Smooth muscle cell (in vitro differentiated cells): ENCODE measurements around the gene PPIL6. TPM values are rescaled to one million over a fixed set of nuclear protein-coding genes. Genes with fewer than 3 reads are reported as not detected.

Experiments
- DNase-seq: peaks from one replicate; lab custom pipeline; 2025; ENCODE audit not compliant: unreplicated experiment; lab: John Stamatoyannopoulos, UW
- H2AFZ ChIP-seq: fragments of 200-600 bp; sonication (generic); 2 replicates; pipeline ENCODE4 v1.6.0; 2016; ENCODE audit warnings: antibody characterized with exemption, low read depth, mild to moderate bottlenecking
- H3F3A ChIP-seq: fragments of 200-600 bp; sonication (generic); 2 replicates; pipeline ENCODE4 v1.6.0; 2017; ENCODE audit warnings: antibody characterized with exemption, low read depth
- H3K27ac ChIP-seq: fragments of 200-600 bp; sonication (generic); 2 replicates; pipeline ENCODE4 v1.5.1; 2016; ENCODE audit warnings: low read depth, mild to moderate bottlenecking
- H3K27me3 ChIP-seq: fragments of 200-600 bp; sonication (generic); 2 replicates; pipeline ENCODE4 v1.6.1; 2016; ENCODE audit warnings: low read depth, mild to moderate bottlenecking
- H3K36me3 ChIP-seq: fragments of 200-600 bp; sonication (generic); 2 replicates; pipeline ENCODE4 v1.5.1; 2016; ENCODE audit warnings: low read depth
- H3K4me1 ChIP-seq: fragments of 200-600 bp; sonication (generic); 2 replicates; pipeline ENCODE4 v1.5.1; 2016; ENCODE audit warnings: low read depth
- H3K4me2 ChIP-seq: fragments of 200-600 bp; sonication (generic); 2 replicates; pipeline ENCODE4 v1.6.0; 2016; ENCODE audit warnings: mild to moderate bottlenecking
- H3K4me3 ChIP-seq: fragments of 200-600 bp; sonication (generic); 2 replicates; pipeline ENCODE4 v1.5.1; 2016; ENCODE audit warnings: mild to moderate bottlenecking
- H3K79me2 ChIP-seq: fragments of 200-600 bp; sonication (generic); 2 replicates; pipeline ENCODE4 v1.6.0; 2016; ENCODE audit warnings: low read depth, mild to moderate bottlenecking
- H3K9ac ChIP-seq: fragments of 200-600 bp; sonication (generic); 2 replicates; pipeline ENCODE4 v1.6.0; 2016; ENCODE audit warnings: low read depth
- H3K9me3 ChIP-seq: fragments of 200-600 bp; sonication (generic); replicated peaks from 2 replicates; pipeline ENCODE4 v1.5.1; 2016; ENCODE audit warnings: low read depth
- H4K20me1 ChIP-seq: fragments of 200-600 bp; sonication (generic); 2 replicates; pipeline ENCODE4 v1.6.0; 2016; ENCODE audit warnings: low read depth
- CTCF ChIP-seq: fragments of 200-600 bp; sonication (generic); IDR thresholded peaks from 2 replicates; pipeline ENCODE4 v1.5.1; 2017; ENCODE audit warnings: borderline replicate concordance, mild to moderate bottlenecking, antibody characterized with exemption; ENCODE audit not compliant: insufficient read depth, poor library complexity, severe bottlenecking
- WGBS: methylation state at CpG from one replicate; pipeline ENCODE4 v1.1.7; 2016; ENCODE audit warnings: low lambda C conversion rate; 5-methylcytosine and 5-hydroxymethylcytosine counted together
- polyA plus RNA-seq: library from polyadenylated mRNA; unstranded; fragments of >200 nt; fragmentation: Nextera tagmentation; extraction: Ambion mirVana; gene quantifications from 2 replicates; pipeline ENCODE4 v1.2.1, GENCODE V29; 2016
- total RNA-seq: library from RNA; depleted of rRNA; stranded (reverse); fragments of >200 nt; gene quantifications from 2 replicates; pipeline ENCODE4 v1.2.3, GENCODE V29; 2014

The PPIL6 gene
- total and polyA plus RNA-seq, 2 experiments from 2014 or later, result 1.3 to 1.7 TPM

- DNase-seq, result no peak
- TF ChIP-seq CTCF, result no peak
- H3K27ac ChIP-seq, result no peak overlapping the region
- no peaks in the 10 kb centered on the region for H3K27me3 ChIP-seq
- peaks cover 73% of the 10 kb centered on the region for H3K79me2 ChIP-seq
- H3K4me3 ChIP-seq, result no peak overlapping the region
- peaks cover 41% of the 10 kb centered on the region for H3K36me3 ChIP-seq
- no peaks in the 10 kb centered on the region for H3F3A ChIP-seq
- H2AFZ ChIP-seq, result no peak overlapping the region
- H3K4me2 ChIP-seq, result no peak overlapping the region
- no peak overlapping the region for H3K9ac ChIP-seq
- WGBS, result 93% methylated on average over 4 of the region's 4 CpGs
- H3K9me3 ChIP-seq, result no peaks in the 10 kb centered on the region
- H3K4me1 ChIP-seq, result no peaks in the 10 kb centered on the region
- peaks cover 94% of the 10 kb centered on the region for H4K20me1 ChIP-seq
Observed at GRCh38 chr6:109373331-109373730, 67.1 kb downstream of the PPIL6 start.

GRCh38 chr6:109372130-109372529 lies 68.3 kb downstream of the PPIL6 start:
- H3K27ac ChIP-seq, result peak overlapping the region; percentile 32
- no peaks in the 10 kb centered on the region for H3F3A ChIP-seq
- no peak overlapping the region for H2AFZ ChIP-seq
- H3K9ac ChIP-seq, result no peak overlapping the region
- no peak for TF ChIP-seq CTCF
- no peak for DNase-seq
- H3K9me3 ChIP-seq, result no peaks in the 10 kb centered on the region
- H3K36me3 ChIP-seq, result peaks cover 49% of the 10 kb centered on the region
- H3K4me2 ChIP-seq, result no peak overlapping the region
- no peaks in the 10 kb centered on the region for H3K4me1 ChIP-seq
- no peaks in the 10 kb centered on the region for H3K27me3 ChIP-seq
- peaks cover 61% of the 10 kb centered on the region for H3K79me2 ChIP-seq
- WGBS, result 78% methylated on average over 2 of the region's 2 CpGs
- no peak overlapping the region for H3K4me3 ChIP-seq
- peaks cover 92% of the 10 kb centered on the region for H4K20me1 ChIP-seq

DNA sequence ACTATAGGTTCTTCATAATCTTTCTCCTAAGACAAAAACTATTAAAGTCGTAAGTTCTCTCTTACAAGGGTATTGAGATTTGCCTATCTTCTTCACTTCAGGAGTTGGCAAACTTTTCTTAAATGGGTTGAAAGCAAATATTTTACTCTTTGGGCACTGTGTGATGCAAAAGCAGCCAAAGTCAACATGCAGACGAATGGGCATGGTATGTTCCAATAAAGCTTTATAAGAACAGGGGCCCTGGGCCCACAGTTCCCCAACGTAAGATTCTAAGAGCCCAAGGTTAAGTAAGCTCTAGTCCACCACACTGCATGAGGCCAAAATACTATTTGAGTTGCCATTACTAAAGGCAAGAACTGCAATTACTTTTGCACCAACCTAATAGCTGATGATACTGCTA lies 69.6 kb downstream of the PPIL6 start:
- Histone ChIP-seq H3K4me2 (no peak overlapping the region), H3K27me3 (no peaks in the 10 kb centered on the region), H3F3A (no peaks in the 10 kb centered on the region), H3K4me1 (no peaks in the 10 kb centered on the region), H3K27ac (no peak overlapping the region), H3K9ac (no peak overlapping the region), H3K9me3 (no peaks in the 10 kb centered on the region), H2AFZ (no peak overlapping the region), H4K20me1 (peaks cover 79% of the 10 kb centered on the region), H3K79me2 (peaks cover 53% of the 10 kb centered on the region), H3K4me3 (no peak overlapping the region), H3K36me3 (peaks cover 51% of the 10 kb centered on the region)
- DNase-seq, result no peak
- WGBS, result 75% methylated on average over 3 of the region's 3 CpGs
- TF ChIP-seq CTCF, result no peak

DNA sequence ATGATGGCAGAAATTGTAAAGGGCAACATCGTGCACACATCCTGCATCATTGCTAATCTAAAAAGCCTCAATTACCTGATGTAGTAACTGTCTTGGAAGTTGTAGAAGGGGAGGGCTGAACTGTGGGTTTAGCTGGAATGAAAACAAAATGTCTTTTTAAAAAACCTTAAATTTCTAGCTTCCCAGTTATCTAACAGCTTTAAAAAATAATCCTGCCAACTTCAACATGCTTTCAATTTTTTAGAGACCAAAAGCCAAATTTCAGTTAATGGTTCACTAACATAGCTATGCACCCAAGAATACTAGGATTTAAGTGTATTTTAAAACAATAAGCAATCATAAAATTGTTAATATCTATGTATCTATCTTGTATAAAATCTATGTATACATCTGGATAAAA lies 70.1 kb downstream of the PPIL6 start:
- H3K4me1 ChIP-seq, result no peaks in the 10 kb centered on the region
- no peak for TF ChIP-seq CTCF
- peaks cover 48% of the 10 kb centered on the region for H3K79me2 ChIP-seq
- H3K27ac ChIP-seq, result no peak overlapping the region
- no peak overlapping the region for H2AFZ ChIP-seq
- H3K4me2 ChIP-seq, result no peak overlapping the region
- H3K9me3 ChIP-seq, result no peaks in the 10 kb centered on the region
- peaks cover 75% of the 10 kb centered on the region for H4K20me1 ChIP-seq
- no peaks in the 10 kb centered on the region for H3K27me3 ChIP-seq
- 91% methylated on average over 1 of the region's 1 CpG for WGBS
- no peak for DNase-seq
- H3K9ac ChIP-seq, result no peak overlapping the region
- H3F3A ChIP-seq, result no peaks in the 10 kb centered on the region
- peaks cover 49% of the 10 kb centered on the region for H3K36me3 ChIP-seq
- H3K4me3 ChIP-seq, result no peak overlapping the region
